ENCODE data around the gene EIF4G3.

EIF4G3 gene

DNA sequence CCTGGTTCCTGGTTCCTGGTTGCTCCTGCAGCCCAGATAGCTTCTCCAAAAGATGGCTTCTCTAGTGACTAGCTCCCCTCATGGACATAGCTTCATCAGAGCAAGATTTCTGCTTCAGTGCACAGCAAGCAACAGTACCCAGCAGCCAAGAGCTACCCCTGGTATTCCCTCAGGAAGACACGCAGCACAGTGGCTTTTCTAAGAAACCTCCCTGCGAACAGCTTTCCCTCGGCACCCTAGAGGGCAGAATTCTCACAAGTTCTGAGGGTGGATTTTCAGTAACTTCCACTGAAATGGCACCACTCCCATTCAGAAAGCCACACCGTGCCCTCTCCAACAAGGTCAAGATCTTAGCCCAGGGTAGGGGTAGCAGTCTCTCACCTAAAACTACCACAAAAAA, 128.2 kb downstream of the EIF4G3 start:
- Mint-ChIP-seq H3K27me3 (ENCODE audit: low read depth, poor library complexity) (no peaks in the 10 kb centered on the region), H3K27ac (peak overlapping the region; percentile 54), H3K36me3 (ENCODE audit: low read depth) (peaks cover 6% of the 10 kb centered on the region), H3K4me1 (peaks cover 17% of the 10 kb centered on the region), H3K9me3 (peaks cover 20% of the 10 kb centered on the region), H3K4me3 (no peak overlapping the region)
- TF ChIP-seq, protein P1, sequence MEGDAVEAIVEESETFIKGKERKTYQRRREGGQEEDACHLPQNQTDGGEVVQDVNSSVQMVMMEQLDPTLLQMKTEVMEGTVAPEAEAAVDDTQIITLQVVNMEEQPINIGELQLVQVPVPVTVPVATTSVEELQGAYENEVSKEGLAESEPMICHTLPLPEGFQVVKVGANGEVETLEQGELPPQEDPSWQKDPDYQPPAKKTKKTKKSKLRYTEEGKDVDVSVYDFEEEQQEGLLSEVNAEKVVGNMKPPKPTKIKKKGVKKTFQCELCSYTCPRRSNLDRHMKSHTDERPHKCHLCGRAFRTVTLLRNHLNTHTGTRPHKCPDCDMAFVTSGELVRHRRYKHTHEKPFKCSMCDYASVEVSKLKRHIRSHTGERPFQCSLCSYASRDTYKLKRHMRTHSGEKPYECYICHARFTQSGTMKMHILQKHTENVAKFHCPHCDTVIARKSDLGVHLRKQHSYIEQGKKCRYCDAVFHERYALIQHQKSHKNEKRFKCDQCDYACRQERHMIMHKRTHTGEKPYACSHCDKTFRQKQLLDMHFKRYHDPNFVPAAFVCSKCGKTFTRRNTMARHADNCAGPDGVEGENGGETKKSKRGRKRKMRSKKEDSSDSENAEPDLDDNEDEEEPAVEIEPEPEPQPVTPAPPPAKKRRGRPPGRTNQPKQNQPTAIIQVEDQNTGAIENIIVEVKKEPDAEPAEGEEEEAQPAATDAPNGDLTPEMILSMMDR (IDR thresholded peaks at IDR 0.05): no peak
- DNase-seq: no peak

DNA sequence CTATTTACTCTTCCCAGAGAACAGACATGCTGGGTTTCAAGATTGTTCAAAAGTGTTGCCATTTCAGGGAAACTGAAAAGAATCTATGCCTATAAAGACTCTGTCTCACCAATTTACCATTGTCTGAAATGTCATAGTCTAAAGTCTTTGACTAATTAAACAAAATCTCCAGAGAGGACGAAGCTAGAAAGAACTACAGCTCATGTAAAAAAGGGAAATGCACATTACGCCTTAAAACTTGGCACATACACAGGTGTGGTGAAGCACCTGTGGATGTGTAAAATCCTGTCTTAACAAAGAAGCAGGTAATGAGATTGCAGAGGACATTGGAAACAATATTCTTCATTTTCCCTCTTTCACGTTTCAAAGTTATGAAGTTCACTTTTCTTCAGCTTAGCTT, 130.6 kb downstream of the EIF4G3 start:
- Mint-ChIP-seq H3K27ac (no peak overlapping the region), H3K4me3 (no peak overlapping the region), H3K36me3 (ENCODE audit: low read depth) (peaks cover 6% of the 10 kb centered on the region), H3K4me1 (peaks cover 30% of the 10 kb centered on the region), H3K9me3 (peaks cover 9% of the 10 kb centered on the region), H3K27me3 (ENCODE audit: low read depth, poor library complexity) (no peaks in the 10 kb centered on the region)
- TF ChIP-seq, protein P1 (IDR thresholded peaks at IDR 0.05): no peak
- DNase-seq: no peak

DNA sequence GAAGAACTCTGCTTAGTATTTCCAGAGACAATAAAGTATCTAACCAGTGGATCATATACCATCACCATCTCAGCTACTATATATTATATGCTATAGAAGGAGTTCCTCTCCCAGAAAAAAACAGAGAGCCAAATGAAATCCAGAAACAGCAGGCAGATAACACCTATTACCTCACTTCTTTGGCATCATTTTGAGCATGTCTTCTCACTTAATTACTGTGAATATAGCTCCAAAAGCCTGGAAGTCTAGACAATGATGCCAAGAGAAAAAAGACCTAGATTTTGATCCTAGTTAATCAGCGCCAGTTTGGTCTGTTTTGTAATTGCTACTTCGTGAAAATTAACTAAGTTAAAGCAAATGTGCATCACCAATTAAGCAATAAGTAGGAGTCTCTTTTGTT, 131.3 kb downstream of the EIF4G3 start:
- H3K4me3 Mint-ChIP-seq: no peak overlapping the region
- H3K36me3 Mint-ChIP-seq (ENCODE audit: low read depth): peaks cover 13% of the 10 kb centered on the region
- DNase-seq: no peak
- H3K9me3 Mint-ChIP-seq: peaks cover 3% of the 10 kb centered on the region
- TF ChIP-seq, protein P1 (IDR thresholded peaks at IDR 0.05): no peak
- no peaks in the 10 kb centered on the region for H3K27me3 Mint-ChIP-seq (ENCODE audit: low read depth, poor library complexity)
- no peak overlapping the region for H3K27ac Mint-ChIP-seq
- peaks cover 31% of the 10 kb centered on the region for H3K4me1 Mint-ChIP-seq

DNA sequence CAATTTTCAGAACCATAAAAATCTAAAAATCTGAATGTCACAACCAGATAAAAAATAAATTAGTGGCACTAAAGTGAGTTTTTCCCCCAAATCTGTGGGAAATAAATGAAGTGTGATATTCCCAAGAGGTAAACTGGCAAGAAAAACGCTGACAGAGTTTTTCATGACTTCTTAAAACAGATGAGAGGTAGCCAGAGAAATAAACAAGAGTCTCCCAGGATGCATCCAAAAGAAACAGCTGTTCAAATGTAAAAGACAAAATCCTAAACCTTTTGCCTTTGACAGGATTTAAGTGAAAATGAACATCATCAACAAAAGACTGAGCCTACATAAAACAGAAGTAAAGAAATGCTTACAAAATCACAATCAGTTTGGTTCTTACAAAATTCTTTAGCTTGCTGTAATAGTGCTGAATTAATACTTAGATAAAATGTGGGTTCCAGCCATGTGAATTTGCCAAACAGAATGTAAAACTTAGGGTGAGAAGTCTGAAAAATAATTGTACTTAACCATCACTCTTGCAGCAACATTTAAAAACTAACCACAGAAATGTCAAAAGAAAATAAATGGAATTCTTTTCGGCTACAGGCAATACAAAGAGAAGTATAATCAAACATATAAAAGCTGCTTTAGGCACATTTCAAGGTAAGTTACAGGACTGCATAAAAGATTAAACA, 133.6 kb downstream of the EIF4G3 start:
- Mint-ChIP-seq H3K27me3 (ENCODE audit: low read depth, poor library complexity) (no peaks in the 10 kb centered on the region), H3K36me3 (ENCODE audit: low read depth) (peaks cover 29% of the 10 kb centered on the region), H3K27ac (peak overlapping the region; percentile 66), H3K4me3 (no peak overlapping the region), H3K9me3 (peaks cover 4% of the 10 kb centered on the region), H3K4me1 (peaks cover 21% of the 10 kb centered on the region)
- TF ChIP-seq, protein P1 (IDR thresholded peaks at IDR 0.05): no peak
- no peak for DNase-seq

DNA sequence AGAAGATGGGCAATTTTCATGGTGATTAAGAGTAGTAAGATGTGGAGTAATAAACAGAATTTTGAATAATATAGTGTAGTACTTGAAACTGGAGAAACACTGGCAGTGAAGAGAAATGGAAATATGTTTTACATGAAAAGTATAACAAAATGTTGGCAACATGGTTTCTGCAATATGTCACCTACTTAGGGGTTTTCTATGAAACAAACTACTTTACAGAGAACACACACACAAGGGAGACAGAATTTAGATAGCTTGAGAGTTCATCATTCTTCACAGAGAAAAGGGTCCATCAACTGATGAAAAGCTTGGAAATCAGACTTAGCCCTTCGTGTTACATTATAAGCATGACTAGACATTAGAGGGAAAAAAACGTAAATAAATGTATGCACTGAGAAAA, 135.2 kb downstream of the EIF4G3 start:
- H3K27ac Mint-ChIP-seq: no peak overlapping the region

More for the DNA sequence above, 135.2 kb downstream of the EIF4G3 start:
- no peak overlapping the region for H3K4me3 Mint-ChIP-seq
- H3K27me3 Mint-ChIP-seq (ENCODE audit: low read depth, poor library complexity): no peaks in the 10 kb centered on the region
- DNase-seq: no peak
- peaks cover 4% of the 10 kb centered on the region for H3K9me3 Mint-ChIP-seq
- H3K4me1 Mint-ChIP-seq: peaks cover 21% of the 10 kb centered on the region
- TF ChIP-seq, protein P1 (IDR thresholded peaks at IDR 0.05): no peak
- peaks cover 29% of the 10 kb centered on the region for H3K36me3 Mint-ChIP-seq (ENCODE audit: low read depth)

Measured in nephron progenitor cell (in vitro differentiated cells).